ENCODE data around the gene NT5M. TPM values are rescaled to one million over a fixed set of nuclear protein-coding genes. Genes with fewer than 3 reads are reported as not detected.

The NT5M gene
- total and polyA plus RNA-seq, 9 of the 15 experiments (the other 6 are each of a cell fraction or from before 2014, with no cell fraction given), result 0.24 to 10.1 (median 3.4) TPM

GRCh38 chr17:17377071-17377967, 74.1 kb downstream of the NT5M start:
- Histone ChIP-seq H3K4me2 (ENCODE audit: insufficient read depth, low read length) (no peak overlapping the region), H3K9me1 (ENCODE audit: control insufficient read depth, insufficient read depth, low read length) (no peaks in the 10 kb centered on the region), H3K27me3 (ENCODE audit: control insufficient read depth in 2 of 2, insufficient read depth in 2 of 2, low read length in 2 of 2) (peaks cover 20 to 52% of the 10 kb centered on the region in 2 experiments), H3K79me2 (ENCODE audit: control insufficient read depth, insufficient read depth, low read length) (no peaks in the 10 kb centered on the region), H3K4me1 (replicated peaks in 1 of 2; ENCODE audit: control insufficient read depth in 2 of 2, insufficient read depth in 2 of 2, low read length in 2 of 2) (no peaks in the 10 kb centered on the region; a peak in 1 of 5 replicates), H3K9ac (ENCODE audit: insufficient read depth in 1 of 2, low read depth in 2 of 2, low read length in 2 of 2) (no peak overlapping the region), H3K4me3 (no peak overlapping the region), H4K20me1 (replicated peaks; ENCODE audit: control insufficient read depth, insufficient read depth, low read length) (no peaks in the 10 kb centered on the region), H2AFZ (ENCODE audit: low read depth, low read length) (no peak overlapping the region), H3K9me3 (replicated peaks; ENCODE audit: control insufficient read depth, insufficient read depth, low read depth, low read length) (no peaks in the 10 kb centered on the region), H3K27ac (ENCODE audit: extremely low read depth, low read depth, low read length) (no peak overlapping the region), H3K36me3 (ENCODE audit: control insufficient read depth, insufficient read depth, low read length) (no peaks in the 10 kb centered on the region)
- intact Hi-C loops (cut with micrococcal nuclease) (no loop called here), in situ Hi-C loops (cut with MboI) (no loop called here)
- WGBS (ENCODE audit: insufficient coverage, low coverage, missing lambda C conversion rate), result 13% methylated on average over 23 of the region's 23 CpGs
- ATAC-seq, result no peak
- ChIA-PET CTCF (ENCODE audit: low intra/inter-chr PET ratio) (no interaction called here), POLR2A (interaction anchor here (0.6 to 0.8 kb wide), 3 partner anchors 9 to 61 kb away, joined by 3 to 4 read pairs (median 3); no protein-coding TSS in a partner anchor)
- DNase-seq (ENCODE audit: extremely low read depth in 1 of 4, low spot score in 3 of 4), result no peak
- BruUV-seq (replicated peaks), result no TSS peak
- no peak for FAIRE-seq
- TF ChIP-seq PCBP1 (IDR thresholded peaks at IDR 0.05; ENCODE audit: low read depth, low read length, poor library complexity, severe bottlenecking), result no peak
- TF ChIP-seq REST (IDR thresholded peaks at IDR 0.05; ENCODE audit: borderline replicate concordance), result peak; percentile 39; the same call in 1 of the 2 replicates
- no peak for TF ChIP-seq REST (CRISPR knock-in tag; IDR thresholded peaks at IDR 0.05; ENCODE audit: low read depth)
- TF ChIP-seq ETV5 (CRISPR knock-in tag; IDR thresholded peaks at IDR 0.05; ENCODE audit: low read depth), result no peak

All from K562 (cell line).